ENCODE data around the gene ONECUT1.

ONECUT1 gene

DNA sequence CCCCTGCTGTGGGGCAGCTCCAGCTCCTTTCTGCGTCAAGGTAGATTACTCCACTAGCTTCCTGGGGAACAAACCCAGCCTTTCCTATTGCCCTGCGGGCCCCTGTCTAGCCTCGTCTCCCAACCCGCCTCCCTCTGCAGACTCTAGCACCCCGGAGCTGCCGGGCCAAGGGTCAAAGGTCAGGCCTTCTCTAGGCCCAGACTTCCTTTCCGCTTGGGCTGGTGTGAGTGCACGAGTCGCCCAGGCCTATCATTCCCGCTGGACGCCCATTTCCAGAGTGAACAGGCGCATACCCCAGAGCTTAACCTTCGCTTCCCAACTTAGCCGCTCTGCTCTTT lies 11.6 kb upstream of the ONECUT1 start:
- TF ChIP-seq, protein P1, sequence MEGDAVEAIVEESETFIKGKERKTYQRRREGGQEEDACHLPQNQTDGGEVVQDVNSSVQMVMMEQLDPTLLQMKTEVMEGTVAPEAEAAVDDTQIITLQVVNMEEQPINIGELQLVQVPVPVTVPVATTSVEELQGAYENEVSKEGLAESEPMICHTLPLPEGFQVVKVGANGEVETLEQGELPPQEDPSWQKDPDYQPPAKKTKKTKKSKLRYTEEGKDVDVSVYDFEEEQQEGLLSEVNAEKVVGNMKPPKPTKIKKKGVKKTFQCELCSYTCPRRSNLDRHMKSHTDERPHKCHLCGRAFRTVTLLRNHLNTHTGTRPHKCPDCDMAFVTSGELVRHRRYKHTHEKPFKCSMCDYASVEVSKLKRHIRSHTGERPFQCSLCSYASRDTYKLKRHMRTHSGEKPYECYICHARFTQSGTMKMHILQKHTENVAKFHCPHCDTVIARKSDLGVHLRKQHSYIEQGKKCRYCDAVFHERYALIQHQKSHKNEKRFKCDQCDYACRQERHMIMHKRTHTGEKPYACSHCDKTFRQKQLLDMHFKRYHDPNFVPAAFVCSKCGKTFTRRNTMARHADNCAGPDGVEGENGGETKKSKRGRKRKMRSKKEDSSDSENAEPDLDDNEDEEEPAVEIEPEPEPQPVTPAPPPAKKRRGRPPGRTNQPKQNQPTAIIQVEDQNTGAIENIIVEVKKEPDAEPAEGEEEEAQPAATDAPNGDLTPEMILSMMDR (IDR thresholded peaks at IDR 0.05), result no peak
- Histone ChIP-seq H3K27ac (no peak overlapping the region), H3K4me3 (no peak overlapping the region)
- no peak for DNase-seq (ENCODE audit: low spot score)

DNA sequence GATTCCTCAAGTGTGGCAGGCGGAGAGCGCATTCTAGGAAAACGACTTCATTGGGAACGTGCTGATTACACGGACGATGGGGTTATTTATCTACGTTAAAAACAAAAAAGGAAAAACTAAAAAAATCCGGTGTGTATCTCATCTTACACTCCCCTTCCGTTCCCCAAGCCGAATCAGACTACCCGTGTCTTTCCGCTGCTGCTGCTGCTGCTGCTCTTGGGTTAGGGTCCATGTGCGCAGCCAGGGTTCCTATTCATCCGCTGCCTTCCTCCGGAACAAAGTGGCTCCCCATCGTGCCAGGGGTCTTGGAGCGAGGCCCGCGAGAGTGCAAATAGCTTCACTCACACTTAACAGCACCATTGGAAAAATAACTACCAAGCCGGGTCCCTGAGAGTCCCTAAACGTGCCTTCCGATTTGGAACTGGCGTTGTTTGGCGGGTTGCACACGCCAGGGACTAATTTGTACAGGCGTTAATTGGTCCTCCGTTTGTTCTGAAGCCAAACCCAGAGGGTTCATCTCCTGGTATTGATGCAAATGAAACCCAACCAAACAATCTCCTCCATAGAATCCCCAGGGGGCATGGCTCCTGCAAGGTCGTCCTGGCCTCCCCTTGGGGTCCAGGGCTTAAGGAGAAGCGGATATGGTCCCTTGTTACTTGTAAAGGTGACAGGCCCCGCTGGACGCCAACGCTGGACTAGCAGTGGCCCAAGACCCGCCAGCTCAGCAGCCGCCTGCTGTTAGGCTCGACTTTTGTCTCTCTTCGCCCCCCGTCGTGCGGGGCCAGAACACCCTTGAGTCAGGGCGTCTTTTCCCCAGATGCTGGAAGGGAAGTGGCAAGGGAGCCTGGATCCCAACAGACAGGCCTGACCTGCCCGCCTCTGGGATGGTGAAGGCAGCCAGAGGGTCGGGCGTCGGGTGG lies 11.0 kb upstream of the ONECUT1 start:
- TF ChIP-seq, protein P1 (IDR thresholded peaks at IDR 0.05), result no peak
- H3K27ac ChIP-seq, result no peak overlapping the region
- no peak overlapping the region for H3K4me3 ChIP-seq
- DNase-seq (ENCODE audit: low spot score), result no peak

DNA sequence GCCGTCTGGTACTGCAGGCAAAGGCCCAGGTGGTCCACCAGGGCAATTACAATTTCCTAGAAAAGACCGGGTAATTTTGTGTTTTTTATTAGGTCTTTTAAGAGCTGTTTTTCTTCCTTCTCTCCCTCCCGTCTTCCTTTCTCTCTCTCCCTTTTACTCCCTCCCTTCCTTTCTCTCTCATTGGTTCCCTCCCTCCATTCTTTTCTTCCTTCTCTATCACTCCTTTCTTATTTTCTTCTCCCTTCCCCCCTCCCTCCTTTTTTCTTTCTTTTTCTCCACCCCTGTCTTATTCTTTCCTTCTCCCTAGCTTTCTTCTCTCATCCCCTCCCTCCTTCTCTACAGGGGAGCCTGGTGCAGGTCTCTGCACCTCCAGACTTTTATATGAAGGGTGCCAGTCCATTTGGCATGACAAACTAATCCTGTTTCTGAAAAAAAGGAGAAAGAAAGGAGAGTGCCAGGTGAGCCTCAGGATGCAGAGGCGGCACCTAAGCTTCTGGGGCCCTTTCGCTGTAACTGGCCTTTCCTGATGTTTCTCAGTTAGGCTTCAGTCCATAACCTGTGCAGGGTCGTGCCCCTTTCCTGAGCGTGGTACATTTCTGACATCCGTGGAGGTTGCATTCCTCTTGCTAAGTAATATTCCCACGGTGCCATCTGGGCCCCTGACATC lies 9.1 kb upstream of the ONECUT1 start:
- DNase-seq (ENCODE audit: low spot score), result no peak
- TF ChIP-seq, protein P1 (IDR thresholded peaks at IDR 0.05), result no peak
- H3K27ac ChIP-seq, result no peak overlapping the region
- H3K4me3 ChIP-seq, result no peak overlapping the region

DNA sequence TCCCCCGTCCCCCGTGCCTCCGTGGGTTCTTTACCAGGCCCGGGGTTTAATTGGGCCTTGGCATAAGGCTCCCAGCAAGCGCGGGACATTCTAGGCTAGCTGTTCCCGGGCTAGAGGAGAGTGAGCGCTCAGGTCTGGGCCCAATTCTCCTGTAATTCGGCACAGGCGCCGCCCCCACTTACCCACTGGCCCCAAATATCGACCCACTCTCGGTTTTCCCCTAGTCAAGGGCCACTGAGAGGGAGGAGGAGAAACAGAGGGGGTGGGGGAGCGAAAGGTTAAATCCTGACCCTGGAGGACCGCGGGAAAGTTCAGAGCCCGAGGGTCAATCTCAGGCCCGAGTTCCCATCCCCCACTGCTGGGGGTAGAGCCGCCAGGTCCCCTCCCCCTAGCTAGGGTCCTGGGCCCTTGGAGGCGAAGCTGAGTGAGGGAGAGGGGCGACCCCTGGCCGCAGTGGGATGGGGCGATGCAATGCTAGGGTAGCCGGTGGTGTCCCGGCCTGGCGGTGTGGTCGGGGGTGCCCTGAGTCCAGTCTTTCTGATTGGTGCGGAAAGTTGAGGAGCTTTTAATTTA lies 8.5 kb upstream of the ONECUT1 start:
- Histone ChIP-seq H3K27ac (no peak overlapping the region), H3K4me3 (peak overlapping the region; percentile 32)
- TF ChIP-seq, protein P1 (IDR thresholded peaks at IDR 0.05), result no peak
- DNase-seq (ENCODE audit: low spot score), result no peak

DNA sequence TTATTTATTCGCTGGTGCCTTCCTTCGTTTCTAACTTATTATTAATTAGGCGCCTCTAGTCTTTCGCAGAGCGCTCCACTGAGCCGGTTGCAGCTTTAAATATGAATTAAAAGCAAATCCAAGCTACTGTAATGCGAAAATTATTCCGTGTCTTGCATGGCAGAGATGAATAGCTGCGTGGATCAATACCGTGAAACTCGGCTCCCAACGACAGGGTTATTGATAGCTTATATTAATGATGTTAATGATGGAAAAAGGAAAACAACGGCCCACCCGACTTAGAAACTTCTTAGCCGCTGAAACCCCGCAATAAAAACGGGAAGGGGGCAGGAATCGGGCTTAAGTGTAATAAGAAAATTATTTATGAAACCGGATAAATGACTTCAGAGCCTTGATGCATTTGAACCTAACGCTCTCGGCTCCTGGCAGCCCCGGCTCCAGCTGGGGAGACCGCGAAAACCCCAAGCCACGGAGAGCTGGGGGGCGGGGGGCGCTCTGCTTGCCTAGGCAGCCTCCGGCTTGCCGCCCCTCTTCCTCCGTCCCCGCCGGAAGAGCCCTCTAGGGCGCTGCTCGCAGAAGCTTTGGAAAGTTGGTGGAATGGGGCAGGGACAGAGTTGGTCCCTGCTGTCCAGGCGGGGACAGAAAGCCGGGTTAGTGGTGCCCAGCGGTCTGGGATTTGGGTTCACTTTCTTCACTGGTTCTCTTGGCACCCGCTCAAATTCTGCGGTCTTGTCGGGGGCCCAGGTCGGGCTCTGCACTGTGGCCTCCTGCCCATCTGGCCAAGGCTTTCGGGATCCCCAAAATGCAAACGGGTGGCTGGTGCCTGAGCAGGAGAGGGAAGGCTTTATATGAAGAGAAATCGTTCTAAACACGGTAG lies 7.7 kb upstream of the ONECUT1 start:
- Histone ChIP-seq H3K4me3 (peak overlapping the region; percentile 32), H3K27ac (no peak overlapping the region)
- TF ChIP-seq, protein P1 (IDR thresholded peaks at IDR 0.05), result no peak
- no peak for DNase-seq (ENCODE audit: low spot score)

DNA sequence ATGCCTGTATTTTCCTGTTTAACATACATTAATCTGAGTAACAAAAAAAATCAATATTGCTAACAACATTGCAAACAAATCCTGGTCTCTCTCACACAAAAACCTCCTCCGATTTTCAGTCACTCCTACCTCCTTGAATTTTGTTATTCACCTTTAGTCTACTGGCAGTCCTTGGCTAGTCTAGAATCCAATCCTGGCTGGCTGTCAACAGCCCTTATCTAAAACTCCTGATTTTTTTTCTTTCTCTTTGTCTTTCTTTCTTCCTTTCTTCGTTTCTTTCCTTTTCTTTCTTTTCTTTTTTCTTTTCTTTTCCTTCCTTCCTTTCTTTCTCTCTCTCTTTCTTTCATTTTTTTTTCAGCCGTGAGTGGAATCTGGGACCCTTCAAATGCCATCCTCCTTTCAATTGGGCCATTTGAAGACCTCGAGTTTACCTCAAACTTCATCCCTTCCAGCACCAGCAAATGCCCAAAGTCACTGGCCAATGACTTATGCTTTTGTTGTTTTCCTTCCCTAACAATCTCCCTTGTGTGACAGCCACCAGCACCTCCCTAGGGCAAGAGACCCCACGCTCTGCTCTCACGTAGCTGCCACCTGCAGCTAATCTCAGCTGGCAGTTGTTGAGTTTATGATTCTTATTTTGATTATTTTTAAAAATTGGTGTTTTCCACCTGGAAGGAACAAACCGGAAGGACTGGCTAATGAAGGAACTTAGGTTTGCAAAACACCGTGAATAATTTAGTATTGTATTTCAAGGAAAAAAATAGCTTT lies 6.8 kb upstream of the ONECUT1 start:
- H3K4me3 ChIP-seq, result no peak overlapping the region
- no peak for DNase-seq (ENCODE audit: low spot score)
- no peak overlapping the region for H3K27ac ChIP-seq
- TF ChIP-seq, protein P1 (IDR thresholded peaks at IDR 0.05), result no peak

Data from coronary artery (tissue), 2 donors.